PC-3 (cell line): ENCODE measurements around the gene PMEPA1.

Experiments
- CTCF ChIP-seq: fragments of 300-600 bp; sonication (generic); conservative IDR thresholded peaks from 2 replicates; pipeline ENCODE4 v1.5.1; 2017; ENCODE audit warnings: antibody characterized with exemption, low read depth, mild to moderate bottlenecking, low read length
- EZH2 ChIP-seq: fragments of 300-600 bp; sonication (generic); IDR thresholded peaks from one replicate; pipeline ENCODE4 v1.6.1; 2017; ENCODE audit warnings: antibody characterized with exemption, mild to moderate bottlenecking, low read length; ENCODE audit not compliant: unreplicated experiment
- EZH2phosphoT487 ChIP-seq: fragments of 300-600 bp; sonication (generic); IDR thresholded peaks from 2 replicates; pipeline ENCODE4 v1.6.1; 2018; ENCODE audit warnings: mild to moderate bottlenecking, antibody characterized with exemption, low read length, borderline replicate concordance

DNA sequence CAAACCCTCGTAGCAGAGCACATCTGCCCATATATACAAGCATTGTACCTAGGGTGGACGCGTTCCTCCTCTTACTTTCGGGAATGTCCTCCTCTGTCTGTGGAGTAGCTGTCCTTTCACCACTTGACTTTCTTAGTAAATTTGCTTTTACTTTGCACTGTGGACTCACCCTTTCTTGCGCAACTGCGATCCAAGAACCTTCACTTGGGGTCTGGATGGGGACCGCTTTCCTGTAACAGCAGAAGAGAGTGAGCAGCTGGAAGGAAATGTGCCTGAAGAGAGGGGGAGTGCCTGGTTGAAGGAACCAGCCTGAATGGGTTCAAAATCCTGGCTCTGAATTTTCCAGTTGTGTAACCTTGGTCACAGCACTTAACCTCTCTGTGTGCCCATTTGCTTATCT, 40.1 kb upstream of the PMEPA1 start:
- TF ChIP-seq CTCF, result no peak
- TF ChIP-seq EZH2phosphoT487, result no peak
- TF ChIP-seq EZH2, result no peak
